ENCODE results near the gene UBQLN1. TPM values are rescaled to one million over a fixed set of nuclear protein-coding genes. Genes with fewer than 3 reads are reported as not detected.

UBQLN1 gene
- total and polyA plus RNA-seq, 9 of the 15 experiments (the other 6 are each of a cell fraction or from before 2014, with no cell fraction given) = 7.5 to 120 (median 52.8) TPM

- H3K9me3 ChIP-seq (replicated peaks; ENCODE audit: control insufficient read depth, insufficient read depth, low read depth, low read length) = no peaks in the 10 kb centered on the region
- H3K27me3 ChIP-seq (ENCODE audit: control insufficient read depth in 2 of 2, insufficient read depth in 2 of 2, low read length in 2 of 2) = no peaks in the 10 kb centered on the region
- H3K4me1 ChIP-seq (replicated peaks in 1 of 2; ENCODE audit: control insufficient read depth in 2 of 2, insufficient read depth in 2 of 2, low read length in 2 of 2) = no peaks in the 10 kb centered on the region; a peak in 3 of 5 replicates
- in situ Hi-C loops (cut with MboI) (no loop called here), intact Hi-C loops (cut with micrococcal nuclease) (no loop called here)
- no peaks in the 10 kb centered on the region for H3K79me2 ChIP-seq (ENCODE audit: control insufficient read depth, insufficient read depth, low read length)
- no peaks in the 10 kb centered on the region for H3K9me1 ChIP-seq (ENCODE audit: control insufficient read depth, insufficient read depth, low read length)
- no peaks in the 10 kb centered on the region for H4K20me1 ChIP-seq (replicated peaks; ENCODE audit: control insufficient read depth, insufficient read depth, low read length)
- BruUV-seq (replicated peaks) = no TSS peak
- CTCF ChIA-PET (ENCODE audit: low intra/inter-chr PET ratio) = no interaction called here
- no peak overlapping the region for H3K4me3 ChIP-seq
- POLR2A ChIA-PET = no interaction called here
- 83% methylated on average over 1 of the region's 1 CpG for WGBS (ENCODE audit: insufficient coverage, low coverage, missing lambda C conversion rate)
- no peak for ATAC-seq
- H3K9ac ChIP-seq (ENCODE audit: insufficient read depth in 1 of 2, low read depth in 2 of 2, low read length in 2 of 2) = no peak overlapping the region
- TF ChIP-seq FOS (IDR thresholded peaks at IDR 0.05; ENCODE audit: extremely low read depth, insufficient read length) (no peak), ZNF408 (CRISPR knock-in tag; IDR thresholded peaks at IDR 0.05; ENCODE audit: low read depth) (no peak), CXXC5 (CRISPR knock-in tag; IDR thresholded peaks at IDR 0.05) (no peak), ZNF639 (CRISPR knock-in tag; conservative IDR thresholded peaks at IDR 0.05 in 1 of 2, IDR thresholded peaks at IDR 0.05 in 1 of 2) (no peak), ARNT (IDR thresholded peaks at IDR 0.05) (no peak), MCM5 (IDR thresholded peaks at IDR 0.05; ENCODE audit: low read depth) (no peak), MEIS2 (IDR thresholded peaks at IDR 0.05; ENCODE audit: partially characterized antibody) (no peak), PKNOX1 (IDR thresholded peaks at IDR 0.05) (no peak), PHB (CRISPR knock-in tag; IDR thresholded peaks at IDR 0.05) (no peak)
- H3K4me2 ChIP-seq (ENCODE audit: insufficient read depth, low read length) = no peak overlapping the region
- no peak overlapping the region for H3K27ac ChIP-seq (ENCODE audit: extremely low read depth, low read depth, low read length)
- no peak for DNase-seq (ENCODE audit: extremely low read depth in 1 of 4, low spot score in 3 of 4)
- H3K36me3 ChIP-seq (ENCODE audit: control insufficient read depth, insufficient read depth, low read length) = peaks cover 10% of the 10 kb centered on the region; the same call in 1 of the 3 replicates
- H2AFZ ChIP-seq (ENCODE audit: low read depth, low read length) = no peak overlapping the region
- no peak for FAIRE-seq
Measured at GRCh38 chr9:83637389-83637788, 70.4 kb downstream of the UBQLN1 start.

Data from K562 (cell line).